Brain microvascular endothelial cell (primary cell): ENCODE data around the gene SPON2.
A peak's percentile ranks its signal among the peaks of the same experiment; 100 is the strongest.

Experiments used
- DNase-seq: peaks from one replicate; pipeline ENCODE4 v3.0.0-alpha.2; 2020
- H3K27ac ChIP-seq: fragments of 250-450 bp; sonication (Bioruptor Pico); 2 replicates; pipeline ENCODE4 v1.5.1; 2020; ENCODE audit warnings: mild to moderate bottlenecking, moderate library complexity
- H3K27me3 ChIP-seq: fragments of 250-450 bp; sonication (Bioruptor Pico); replicated peaks from 2 replicates; pipeline ENCODE4 v1.5.1; 2020; ENCODE audit warnings: mild to moderate bottlenecking
- H3K36me3 ChIP-seq: fragments of 250-450 bp; sonication (Bioruptor Pico); replicated peaks from 2 replicates; pipeline ENCODE4 v1.5.1; 2020; ENCODE audit warnings: mild to moderate bottlenecking
- H3K4me3 ChIP-seq: 2 replicates; pipeline ENCODE4 v1.5.1; 2011; ENCODE audit warnings: low read depth, mild to moderate bottlenecking, control low read depth, low read length, moderate library complexity
- in situ Hi-C: cut with HindIII; loops from 2 replicates; pipeline ENCODE4 v1.10.0; 2017; ENCODE audit warnings: low sequenced_read_pairs, low pct_ligation_motif_present
- TF ChIP-seq, protein P1 (sequence below): IDR thresholded peaks from 2 replicates; pipeline ENCODE4 v1.5.1; 2011; ENCODE audit warnings: low read depth, mild to moderate bottlenecking, moderate library complexity, low read length, control low read depth, inconsistent platforms; ENCODE audit errors: missing control alignments

Gene SPON2

DNA sequence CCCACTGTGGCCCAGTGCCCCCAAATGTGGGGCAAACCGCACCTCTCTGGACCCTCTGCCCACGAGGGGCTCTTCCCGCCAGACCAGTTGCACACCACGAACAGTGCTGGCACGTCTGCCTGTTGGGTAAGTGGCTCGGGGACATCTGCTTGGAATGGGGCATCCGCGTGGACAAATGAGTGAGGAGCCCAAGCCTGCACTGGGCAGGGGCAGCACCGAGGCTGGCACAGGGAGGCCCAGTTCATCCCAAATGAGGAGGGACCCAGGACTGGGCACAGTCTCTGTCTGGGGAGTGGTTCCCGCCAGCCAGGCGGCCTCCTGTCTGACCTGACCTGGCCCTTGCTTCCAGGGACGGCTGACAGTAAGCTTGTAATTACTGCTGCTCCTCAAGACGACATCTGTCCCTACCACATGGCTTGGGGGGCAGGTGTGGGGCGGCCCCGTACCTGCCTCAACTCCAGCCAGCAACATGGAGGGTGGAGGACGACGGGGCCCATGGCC is 3.2 kb downstream of the SPON2 start:
- Histone ChIP-seq H3K4me3 (no peak overlapping the region), H3K36me3 (no peaks in the 10 kb centered on the region), H3K27ac (no peak overlapping the region), H3K27me3 (peaks cover 23% of the 10 kb centered on the region)
- TF ChIP-seq, protein P1, sequence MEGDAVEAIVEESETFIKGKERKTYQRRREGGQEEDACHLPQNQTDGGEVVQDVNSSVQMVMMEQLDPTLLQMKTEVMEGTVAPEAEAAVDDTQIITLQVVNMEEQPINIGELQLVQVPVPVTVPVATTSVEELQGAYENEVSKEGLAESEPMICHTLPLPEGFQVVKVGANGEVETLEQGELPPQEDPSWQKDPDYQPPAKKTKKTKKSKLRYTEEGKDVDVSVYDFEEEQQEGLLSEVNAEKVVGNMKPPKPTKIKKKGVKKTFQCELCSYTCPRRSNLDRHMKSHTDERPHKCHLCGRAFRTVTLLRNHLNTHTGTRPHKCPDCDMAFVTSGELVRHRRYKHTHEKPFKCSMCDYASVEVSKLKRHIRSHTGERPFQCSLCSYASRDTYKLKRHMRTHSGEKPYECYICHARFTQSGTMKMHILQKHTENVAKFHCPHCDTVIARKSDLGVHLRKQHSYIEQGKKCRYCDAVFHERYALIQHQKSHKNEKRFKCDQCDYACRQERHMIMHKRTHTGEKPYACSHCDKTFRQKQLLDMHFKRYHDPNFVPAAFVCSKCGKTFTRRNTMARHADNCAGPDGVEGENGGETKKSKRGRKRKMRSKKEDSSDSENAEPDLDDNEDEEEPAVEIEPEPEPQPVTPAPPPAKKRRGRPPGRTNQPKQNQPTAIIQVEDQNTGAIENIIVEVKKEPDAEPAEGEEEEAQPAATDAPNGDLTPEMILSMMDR, result no peak
- no peak for DNase-seq
- in situ Hi-C loops, result no loop called here

DNA sequence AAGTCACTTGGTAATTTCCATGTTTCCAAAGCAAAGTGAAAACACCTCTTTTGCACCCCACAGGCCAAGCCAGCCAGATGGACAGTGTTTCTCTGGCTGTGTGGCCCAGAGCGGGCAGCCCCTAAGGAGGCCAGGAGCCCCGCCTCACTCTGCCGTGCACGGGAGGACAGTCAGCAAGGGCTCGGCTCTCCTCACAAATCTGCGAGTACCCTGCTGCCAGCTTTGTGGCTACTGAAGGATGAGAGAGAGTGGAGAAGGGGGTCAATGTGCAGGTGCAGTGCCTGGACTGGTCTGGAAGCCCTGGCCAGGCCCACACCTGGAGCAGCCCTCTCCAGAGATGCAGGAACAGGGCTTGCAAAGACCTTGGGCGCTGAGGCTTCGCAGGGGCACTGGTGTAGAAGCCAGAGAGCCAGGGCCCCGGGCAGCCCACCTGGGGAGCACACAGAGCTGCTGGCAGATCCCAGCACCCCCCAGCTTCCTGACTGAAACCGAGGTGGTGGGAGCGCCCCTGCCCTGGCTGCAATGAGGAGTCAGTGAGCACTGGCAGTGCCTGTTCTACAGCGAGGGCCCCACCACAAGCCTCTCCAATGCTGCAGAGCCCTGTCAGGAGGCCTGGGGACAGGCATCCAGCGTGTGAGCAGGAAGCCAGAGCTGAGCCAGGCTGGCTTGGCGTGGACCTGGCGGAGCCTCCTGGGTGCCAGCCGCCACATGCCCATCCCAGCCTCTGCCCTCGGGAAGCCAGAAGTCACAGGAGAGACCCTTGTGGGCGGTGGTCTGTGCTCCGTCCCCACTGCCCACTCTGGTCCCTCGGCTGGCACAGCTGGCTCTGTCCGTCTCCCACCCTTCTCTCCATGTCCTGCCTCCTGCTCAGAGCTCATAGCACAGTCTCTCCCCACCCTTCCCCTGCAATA is 3.9 kb downstream of the SPON2 start:
- peaks cover 23% of the 10 kb centered on the region for H3K27me3 ChIP-seq
- no peak overlapping the region for H3K27ac ChIP-seq
- no peak overlapping the region for H3K4me3 ChIP-seq
- no peak for DNase-seq
- TF ChIP-seq, protein P1, result no peak
- no peaks in the 10 kb centered on the region for H3K36me3 ChIP-seq
- in situ Hi-C loops, result no loop called here

DNA sequence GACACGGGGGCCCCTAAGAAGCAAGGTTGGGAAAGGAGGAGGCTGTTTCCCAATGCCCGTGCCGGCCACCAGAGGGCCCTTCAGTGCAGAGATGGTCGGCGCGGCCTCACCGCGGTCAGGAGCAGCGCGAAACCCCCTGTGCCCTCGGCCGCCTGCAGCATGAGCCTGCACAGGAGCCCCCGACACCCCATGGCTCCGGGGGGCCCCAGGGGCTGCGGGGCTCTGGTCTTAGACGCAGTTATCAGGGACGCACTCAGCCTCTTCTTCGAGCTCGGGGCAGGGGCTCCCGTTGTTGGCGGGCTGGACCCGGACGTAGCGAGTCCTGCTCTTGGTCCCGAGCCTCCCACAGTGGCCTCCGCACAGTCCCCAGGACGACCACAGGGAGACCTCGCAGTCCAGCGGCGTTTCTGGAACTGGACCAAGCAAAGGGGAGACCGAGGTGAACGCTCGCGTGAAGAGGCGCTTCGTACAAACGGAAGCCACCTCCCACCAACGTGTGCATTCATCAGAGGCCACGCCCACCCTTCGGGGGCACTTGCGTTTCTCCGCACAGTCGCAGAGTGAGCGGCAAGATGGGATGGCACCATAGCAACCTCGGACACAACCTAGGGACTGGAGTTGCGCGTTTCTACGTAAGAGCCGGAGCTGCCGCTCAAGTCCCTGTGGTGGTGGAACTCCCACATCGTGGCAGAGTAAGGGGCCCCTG is 5.0 kb downstream of the SPON2 start:
- H3K27ac ChIP-seq, result peak overlapping the region; percentile 15
- in situ Hi-C loops, result no loop called here
- H3K27me3 ChIP-seq, result peaks cover 19% of the 10 kb centered on the region

DNA sequence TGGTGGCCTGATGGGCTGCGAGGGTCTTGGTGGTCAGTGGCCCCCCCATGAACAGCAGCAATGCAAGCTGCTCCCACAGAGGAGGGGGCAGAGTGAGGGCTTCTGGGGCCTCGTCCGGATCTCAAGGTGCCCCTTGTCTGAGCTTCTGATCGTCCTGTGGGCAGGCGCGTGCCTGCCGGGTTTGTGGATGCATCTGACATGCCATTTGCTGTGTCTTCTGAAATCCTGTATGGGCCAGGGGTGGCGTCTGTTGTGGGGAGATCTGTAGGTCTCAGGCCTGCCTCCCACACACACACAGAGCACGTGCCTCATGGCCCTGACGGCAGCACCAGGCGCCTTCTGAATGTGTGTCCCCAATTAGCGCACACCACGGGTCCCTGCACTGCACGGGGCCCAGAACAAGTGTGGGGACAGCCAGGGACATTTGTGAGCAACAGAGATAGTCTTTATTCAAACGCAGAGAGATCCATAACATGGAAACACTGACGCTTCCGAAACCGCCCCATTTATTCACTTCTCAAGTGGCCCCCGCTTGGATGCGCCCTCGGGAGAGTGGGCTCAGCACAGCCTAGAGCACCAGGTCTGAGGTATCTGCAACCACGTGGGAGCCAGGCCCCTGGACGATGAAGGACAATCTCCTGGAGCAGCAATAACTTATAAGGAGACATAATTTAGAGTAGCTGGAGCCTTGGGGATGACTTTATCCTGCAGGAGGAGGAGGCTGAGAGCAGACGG is 5.7 kb downstream of the SPON2 start:
- no peak overlapping the region for H3K27ac ChIP-seq
- TF ChIP-seq, protein P1, result no peak
- in situ Hi-C loops, result no loop called here

More for the DNA sequence above, 5.0 kb downstream of the SPON2 start:
- H3K36me3 ChIP-seq, result no peaks in the 10 kb centered on the region
- DNase-seq, result peak; percentile 82
- TF ChIP-seq, protein P1, result peak; percentile 93
- H3K4me3 ChIP-seq, result peak overlapping the region; percentile 64

DNA sequence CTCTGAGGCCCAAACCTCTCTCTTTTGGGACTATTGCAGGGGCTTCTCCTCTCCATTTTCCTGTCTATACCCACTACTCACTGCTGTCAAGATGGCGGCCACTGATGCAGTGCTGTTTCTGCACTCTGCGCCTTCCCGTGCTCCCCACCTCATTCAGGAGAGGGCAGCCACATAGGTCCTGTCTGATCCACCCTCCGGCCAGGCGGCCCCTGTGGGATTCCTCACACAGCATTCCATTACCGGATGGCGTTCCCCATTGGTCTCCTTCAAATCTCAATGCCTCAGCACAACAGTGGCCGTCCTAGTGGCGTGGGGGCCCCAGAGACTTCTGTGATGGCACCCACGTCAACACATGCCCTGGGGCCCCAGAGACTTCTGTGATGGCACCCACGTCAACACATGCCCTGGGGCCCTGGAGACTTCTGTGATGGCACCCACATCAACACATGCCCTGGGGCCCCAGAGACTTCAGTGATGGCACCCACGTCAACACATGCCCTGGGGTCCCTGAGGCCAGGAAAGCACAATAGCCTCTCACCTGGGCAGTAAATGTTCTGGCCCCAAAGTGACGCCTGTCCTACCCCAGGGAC is 7.3 kb downstream of the SPON2 start:
- H3K36me3 ChIP-seq, result no peaks in the 10 kb centered on the region
- no peaks in the 10 kb centered on the region for H3K27me3 ChIP-seq
- DNase-seq, result no peak
- TF ChIP-seq, protein P1, result no peak
- in situ Hi-C loops, result no loop called here
- no peak overlapping the region for H3K27ac ChIP-seq
- H3K4me3 ChIP-seq, result no peak overlapping the region

More for the DNA sequence above, 5.7 kb downstream of the SPON2 start:
- H3K27me3 ChIP-seq, result peaks cover 11% of the 10 kb centered on the region
- H3K4me3 ChIP-seq, result no peak overlapping the region
- no peaks in the 10 kb centered on the region for H3K36me3 ChIP-seq
- no peak for DNase-seq
